Endothelial cell of umbilical vein (primary cell): ENCODE data around the gene TDRD7. TPM values are rescaled to one million over a fixed set of nuclear protein-coding genes. Genes with fewer than 3 reads are reported as not detected.

Experiments
- BruUV-seq: library from RNA; stranded (reverse); fragments of 400-500 nt; replicated peaks from 2 replicates; lab custom pipeline; 2021; lab: Mats Ljungman, UMichigan
- CTCF ChIA-PET: fragments of 300-600, 350-600 bp; sonication (Branson Sonifier 250); formaldehyde crosslinking; loops from one replicate; lab custom pipeline; 2021; ENCODE audit warnings: antibody characterized with exemption, inconsistent platforms; lab: Charles Lee
- POLR2A ChIA-PET: fragments of 300-600, 350-600 bp; sonication (Branson Sonifier 250); formaldehyde crosslinking; loops from one replicate; lab custom pipeline; 2021; ENCODE audit warnings: antibody characterized with exemption, inconsistent platforms; lab: Charles Lee
- DNase-seq: peaks from one replicate; pipeline ENCODE4 v3.0.0-alpha.2; 2011; ENCODE audit warnings: low read depth, low spot score
- FAIRE-seq: peaks from 2 replicates; lab custom pipeline; 2011; peaks lifted over from hg19 to GRCh38; lab: Jason Lieb, UNC
- H2AFZ ChIP-seq: 2 replicates; pipeline ENCODE4 v1.6.0; 2012; ENCODE audit warnings: low read depth, low read length, control low read depth, inconsistent platforms
- H3K27ac ChIP-seq: 2 replicates; pipeline ENCODE4 v1.5.1; 2011; ENCODE audit warnings: low read depth, mild to moderate bottlenecking, control low read depth, low read length, moderate library complexity; ENCODE audit not compliant: insufficient read depth
- H3K27me3 ChIP-seq, 2 experiments: 2 replicates each; pipeline versions ENCODE4 v1.6.0 to v1.6.1; 2011; ENCODE audit warnings: low read length in 2 of 2, mixed read lengths in 1 of 2; ENCODE audit not compliant: control insufficient read depth in 2 of 2, insufficient read depth in 2 of 2
- H3K36me3 ChIP-seq, 2 experiments: 2 replicates in 1 of 2; 3 replicates in 1 of 2; pipeline ENCODE4 v1.5.1; 2011; ENCODE audit warnings: low read length in 2 of 2, mild to moderate bottlenecking in 1 of 2, moderate library complexity in 1 of 2; ENCODE audit not compliant: control insufficient read depth in 2 of 2, insufficient read depth in 2 of 2; ENCODE audit errors: extremely low read depth in 1 of 2
- H3K4me1 ChIP-seq: 3 replicates; pipeline ENCODE4 v1.5.1; 2011; ENCODE audit warnings: mild to moderate bottlenecking, low read length; ENCODE audit not compliant: control insufficient read depth, insufficient read depth; ENCODE audit errors: extremely low read depth
- H3K4me2 ChIP-seq: 2 replicates; pipeline ENCODE4 v1.6.1; 2011; ENCODE audit warnings: low read length, control low read depth, mixed read lengths; ENCODE audit not compliant: insufficient read depth
- H3K4me3 ChIP-seq, 3 experiments: fragments of 200-600 bp in 1 of 3; sonication (generic), shearing (Covaris generic) in 1 of 3; replicated peaks in 1 of 3; 2 replicates each; pipeline ENCODE4 v1.5.1; 2011 to 2016; ENCODE audit warnings: control low read depth in 3 of 3, low read length in 3 of 3, mild to moderate bottlenecking in 2 of 3, inconsistent platforms in 1 of 3, low read depth in 1 of 3, moderate library complexity in 1 of 3; ENCODE audit not compliant: insufficient read depth in 1 of 3
- H3K79me2 ChIP-seq: 2 replicates; pipeline ENCODE4 v1.6.0; 2012; ENCODE audit warnings: low read length, inconsistent platforms; ENCODE audit not compliant: control insufficient read depth, insufficient read depth
- H3K9ac ChIP-seq: replicated peaks from 2 replicates; pipeline ENCODE3; 2011; ENCODE audit warnings: low read length, control low read depth; ENCODE audit not compliant: insufficient read depth; ENCODE audit errors: extremely low read depth
- H3K9me1 ChIP-seq: replicated peaks from 3 replicates; pipeline ENCODE4 v1.6.0; 2011; ENCODE audit warnings: mild to moderate bottlenecking, low read length; ENCODE audit not compliant: control insufficient read depth, insufficient read depth; ENCODE audit errors: extremely low read depth
- H3K9me3 ChIP-seq: replicated peaks from 2 replicates; pipeline ENCODE4 v1.5.1; 2012; ENCODE audit warnings: low read length, inconsistent platforms; ENCODE audit not compliant: control insufficient read depth, insufficient read depth
- H4K20me1 ChIP-seq: replicated peaks from 2 replicates; pipeline ENCODE3; 2011; ENCODE audit warnings: mild to moderate bottlenecking, low read length; ENCODE audit not compliant: control insufficient read depth, insufficient read depth; ENCODE audit errors: extremely low read depth
- CTCF ChIP-seq, 2 donors: IDR thresholded peaks; 1 replicate in 1 of 2; 2 replicates in 1 of 2; pipeline ENCODE4 v1.5.1; 2011; ENCODE audit warnings: low read length in 2 of 2, mild to moderate bottlenecking in 2 of 2, moderate library complexity in 2 of 2, control low read depth in 1 of 2, inconsistent platforms in 1 of 2, low read depth in 1 of 2; ENCODE audit not compliant: insufficient read depth in 1 of 2; ENCODE audit errors: extremely low read depth in 1 of 2
- EZH2 ChIP-seq: IDR thresholded peaks from 2 replicates; pipeline ENCODE4 v1.6.1; 2012; ENCODE audit warnings: borderline replicate concordance, low read depth, mild to moderate bottlenecking, moderate library complexity, low read length, inconsistent platforms; ENCODE audit not compliant: severe bottlenecking
- FOS ChIP-seq: IDR thresholded peaks from 2 replicates; pipeline ENCODE4 v1.6.1; 2011; ENCODE audit warnings: mild to moderate bottlenecking, low read length, moderate library complexity, borderline replicate concordance; ENCODE audit not compliant: insufficient read depth
- GATA2 ChIP-seq: IDR thresholded peaks from 2 replicates; pipeline ENCODE4 v1.7.0; 2011; ENCODE audit warnings: low read depth, mild to moderate bottlenecking, moderate library complexity, mixed read lengths, low read length; ENCODE audit not compliant: insufficient read length, insufficient read depth
- JUN ChIP-seq: IDR thresholded peaks from 2 replicates; pipeline ENCODE4 v1.6.1; 2011; ENCODE audit warnings: borderline replicate concordance, low read depth; ENCODE audit not compliant: insufficient read length, insufficient read depth
- MAX ChIP-seq: IDR thresholded peaks from 2 replicates; pipeline ENCODE4 v1.6.1; 2011; ENCODE audit not compliant: insufficient read depth, insufficient read length
- MYC ChIP-seq: IDR thresholded peaks from one replicate; pipeline ENCODE4 v1.6.1; 2011; ENCODE audit warnings: mild to moderate bottlenecking, low read depth, low read length
- POLR2A ChIP-seq: IDR thresholded peaks from 2 replicates; pipeline ENCODE4 v1.6.1; 2012; ENCODE audit warnings: low read depth, mild to moderate bottlenecking, control low read depth, low read length
- POLR2AphosphoS5 ChIP-seq: IDR thresholded peaks from 2 replicates; pipeline ENCODE4 v1.6.1; 2012; ENCODE audit warnings: low read depth, mild to moderate bottlenecking, control low read depth, low read length, moderate library complexity; ENCODE audit not compliant: insufficient read depth
- dilution Hi-C: fragments of 300-500 bp; cut with MboI; formaldehyde crosslinking; loops from one replicate; pipeline ENCODE4 v1.15.0; 2019; ENCODE audit warnings: low sequenced_read_pairs; ENCODE audit not compliant: extremely low pct_ligation_motif_present
- intact Hi-C: fragments of 100-400 bp; cut with micrococcal nuclease; formaldehyde crosslinking; loops from one replicate; pipeline ENCODE4 v1.10.0; 2022
- polyA plus RNA-seq, 4 experiments: library from polyadenylated mRNA; depleted of rRNA in 3 of 4; stranded (reverse) in 3 of 4; unstranded in 1 of 4; fragments of >200 nt; gene quantifications; 2 replicates each; pipeline versions ENCODE4 v1.2.1 to v1.2.3, GENCODE V29; 2011 to 2012; ENCODE audit warnings: missing spikeins in 1 of 4
- total RNA-seq: library from RNA; stranded (reverse); gene quantifications from 2 replicates; pipeline ENCODE4 v1.2.3, GENCODE V29; 2021

The TDRD7 gene
- total and polyA plus RNA-seq, 2 donors (not counting 3 experiments of a cell fraction or from before 2014, with no cell fraction given) = 4.9 to 11.5 TPM

GRCh38 chr9:97362777-97363545 lies 48.9 kb upstream of the TDRD7 start:
- Histone ChIP-seq H3K4me2 (no peak overlapping the region), H3K27me3 (no peaks in the 10 kb centered on the region), H3K9me3 (no peaks in the 10 kb centered on the region), H3K9me1 (no peaks in the 10 kb centered on the region), H3K4me1 (no peaks in the 10 kb centered on the region), H3K36me3 (no peaks in the 10 kb centered on the region), H4K20me1 (no peaks in the 10 kb centered on the region), H3K4me3 (no peak overlapping the region), H3K9ac (no peak overlapping the region), H3K79me2 (no peaks in the 10 kb centered on the region), H2AFZ (no peak overlapping the region), H3K27ac (no peak overlapping the region)
- dilution Hi-C loops = no loop called here
- ChIA-PET CTCF (interaction anchor here (1.2 kb wide), 1 partner anchor 506 kb away, joined by 3 read pairs; no protein-coding TSS in a partner anchor), POLR2A (no interaction called here)
- intact Hi-C loops = no loop called here
- DNase-seq = no peak
- BruUV-seq = no TSS peak
- TF ChIP-seq JUN (no peak), MAX (no peak), MYC (no peak), CTCF (IDR thresholded peaks at IDR 0.05; ENCODE audit: extremely low read depth in 1 of 2, insufficient read depth in 1 of 2, low read depth in 1 of 2, low read length in 2 of 2) (no peak), FOS (no peak), EZH2 (no peak), POLR2AphosphoS5 (no peak), POLR2A (no peak), GATA2 (no peak)
- no peak for FAIRE-seq
